Measurements from ENCODE around the gene PTPRK. TPM values are rescaled to one million over a fixed set of nuclear protein-coding genes. Genes with fewer than 3 reads are reported as not detected.

Gene PTPRK
- polyA plus RNA-seq, 1 donor (not counting 4 experiments of a cell fraction or from before 2014, with no cell fraction given): 52.7 TPM

- no peak overlapping the region for H3K4me3 ChIP-seq (ENCODE audit: control insufficient read depth in 2 of 3, extremely low read depth in 1 of 3, insufficient read depth in 2 of 3, low read depth in 1 of 3, low read length in 3 of 3)
- peak; percentile 55 for FAIRE-seq
- no peak overlapping the region for H3K9ac ChIP-seq (ENCODE audit: control insufficient read depth, extremely low read depth, insufficient read depth, low read length)
- no peaks in the 10 kb centered on the region for H3K9me1 ChIP-seq (ENCODE audit: control insufficient read depth, extremely low read depth, insufficient read depth, low read length)
- dilution Hi-C loops (cut with MboI; ENCODE audit: extremely low pct_ligation_motif_present, low sequenced_read_pairs): no loop called here
- H2AFZ ChIP-seq (ENCODE audit: control insufficient read depth, low read length): no peak overlapping the region
- H3K9me3 ChIP-seq (ENCODE audit: control insufficient read depth, low read depth, low read length): no peaks in the 10 kb centered on the region
- H3K4me2 ChIP-seq (ENCODE audit: control insufficient read depth, extremely low read depth, insufficient read depth, low read depth, low read length): no peak overlapping the region
- H3K36me3 ChIP-seq (ENCODE audit: control insufficient read depth in 2 of 2, extremely low read depth in 1 of 2, insufficient read depth in 2 of 2, low read length in 2 of 2): peaks cover 0 to 2% of the 10 kb centered on the region in 2 experiments
- no peaks in the 10 kb centered on the region for H3K4me1 ChIP-seq (ENCODE audit: control insufficient read depth, extremely low read depth, insufficient read depth, low read length)
- peaks cover 19% of the 10 kb centered on the region for H3K79me2 ChIP-seq (ENCODE audit: control insufficient read depth, insufficient read depth, low read length)
- no peak overlapping the region for H3K27ac ChIP-seq (ENCODE audit: control insufficient read depth, insufficient read depth, low read length)
- no peaks in the 10 kb centered on the region for H4K20me1 ChIP-seq (ENCODE audit: control insufficient read depth, extremely low read depth, insufficient read depth, low read length)
- H3K27me3 ChIP-seq (ENCODE audit: control insufficient read depth, extremely low read depth, insufficient read depth, low read length): no peaks in the 10 kb centered on the region
- DNase-seq (ENCODE audit: low read depth, low spot score): no peak
- no peak for TF ChIP-seq EZH2 (IDR thresholded peaks at IDR 0.05; ENCODE audit: low read length)
- no peak for TF ChIP-seq CTCF (optimal IDR thresholded peaks at IDR 0.05 in 1 of 3, IDR thresholded peaks at IDR 0.05 in 1 of 3, conservative IDR thresholded peaks at IDR 0.05 in 1 of 3; ENCODE audit: extremely low read depth in 1 of 3, insufficient read depth in 2 of 3, low read length in 3 of 3)
Measured at GRCh38 chr6:128282961-128283360, 237.4 kb downstream of the PTPRK start.

GRCh38 chr6:128280960-128281359 lies 239.4 kb downstream of the PTPRK start:
- FAIRE-seq (no peak), DNase-seq (ENCODE audit: low read depth, low spot score) (no peak)
- no peak overlapping the region for H3K9ac ChIP-seq (ENCODE audit: control insufficient read depth, extremely low read depth, insufficient read depth, low read length)
- no peaks in the 10 kb centered on the region for H3K9me1 ChIP-seq (ENCODE audit: control insufficient read depth, extremely low read depth, insufficient read depth, low read length)
- H3K4me2 ChIP-seq (ENCODE audit: control insufficient read depth, extremely low read depth, insufficient read depth, low read depth, low read length): no peak overlapping the region
- dilution Hi-C loops (cut with MboI; ENCODE audit: extremely low pct_ligation_motif_present, low sequenced_read_pairs): no loop called here
- H3K79me2 ChIP-seq (ENCODE audit: control insufficient read depth, insufficient read depth, low read length): peaks cover 21% of the 10 kb centered on the region
- no peak overlapping the region for H3K4me3 ChIP-seq (ENCODE audit: control insufficient read depth in 2 of 3, extremely low read depth in 1 of 3, insufficient read depth in 2 of 3, low read depth in 1 of 3, low read length in 3 of 3)
- H4K20me1 ChIP-seq (ENCODE audit: control insufficient read depth, extremely low read depth, insufficient read depth, low read length): no peaks in the 10 kb centered on the region
- H3K9me3 ChIP-seq (ENCODE audit: control insufficient read depth, low read depth, low read length): no peaks in the 10 kb centered on the region
- no peaks in the 10 kb centered on the region for H3K27me3 ChIP-seq (ENCODE audit: control insufficient read depth, extremely low read depth, insufficient read depth, low read length)
- H3K36me3 ChIP-seq (ENCODE audit: control insufficient read depth in 2 of 2, extremely low read depth in 1 of 2, insufficient read depth in 2 of 2, low read length in 2 of 2): peaks cover 0 to 2% of the 10 kb centered on the region in 2 experiments
- no peak overlapping the region for H3K27ac ChIP-seq (ENCODE audit: control insufficient read depth, insufficient read depth, low read length)
- TF ChIP-seq CTCF (optimal IDR thresholded peaks at IDR 0.05 in 1 of 3, IDR thresholded peaks at IDR 0.05 in 1 of 3, conservative IDR thresholded peaks at IDR 0.05 in 1 of 3; ENCODE audit: extremely low read depth in 1 of 3, insufficient read depth in 2 of 3, low read length in 3 of 3) (no peak), EZH2 (IDR thresholded peaks at IDR 0.05; ENCODE audit: low read length) (no peak)
- H2AFZ ChIP-seq (ENCODE audit: control insufficient read depth, low read length): no peak overlapping the region
- H3K4me1 ChIP-seq (ENCODE audit: control insufficient read depth, extremely low read depth, insufficient read depth, low read length): peaks cover 5% of the 10 kb centered on the region

Measured in keratinocyte (primary cell).